Natural killer cell (primary cell): Measurements from ENCODE around the gene SGIP1. TPM values are rescaled to one million over a fixed set of nuclear protein-coding genes. Genes with fewer than 3 reads are reported as not detected.

Experiments
- ATAC-seq, 3 donors: fragments of 150-1000 bp in 2 of 3; fragments of 200-7000 bp in 1 of 3; cut with Tn5 transposase; 1 replicate in 1 of 3; 2 replicates in 2 of 3; pipeline ENCODE4 v1.10.0; 2021; ENCODE audit warnings: mild to moderate bottlenecking in 2 of 3, moderate library complexity in 2 of 3
- DNase-seq, 2 donors: peaks; one replicate each; pipeline versions ENCODE4 v3.0.0 to v3.0.0-alpha.2; 2013 to 2021; ENCODE audit warnings: mixed read lengths in 1 of 2
- H3K27ac ChIP-seq: one replicate; pipeline ENCODE4 v1.5.1; 2013; ENCODE audit warnings: mild to moderate bottlenecking, low read length
- H3K27me3 ChIP-seq: one replicate; pipeline ENCODE4 v1.6.1; 2013; ENCODE audit warnings: low read length; ENCODE audit not compliant: control insufficient read depth, insufficient read depth
- H3K36me3 ChIP-seq: one replicate; pipeline ENCODE4 v1.6.1; 2013; ENCODE audit warnings: low read length; ENCODE audit not compliant: control insufficient read depth, insufficient read depth
- H3K4me1 ChIP-seq: one replicate; pipeline ENCODE4 v1.6.1; 2013; ENCODE audit warnings: low read length; ENCODE audit not compliant: control insufficient read depth, insufficient read depth
- H3K4me3 ChIP-seq: one replicate; pipeline ENCODE4 v1.5.1; 2013; ENCODE audit warnings: low read length
- H3K9me3 ChIP-seq: one replicate; pipeline ENCODE4 v1.6.1; 2013; ENCODE audit warnings: low read length; ENCODE audit not compliant: control insufficient read depth, insufficient read depth
- H3K27ac Mint-ChIP-seq, 2 donors: one replicate each; pipeline ENCODE4 v1.8.0; 2022; ENCODE audit warnings: mild to moderate bottlenecking in 2 of 2, mixed read lengths in 2 of 2, moderate library complexity in 1 of 2
- H3K27me3 Mint-ChIP-seq, 2 donors: one replicate each; pipeline ENCODE4 v1.8.0; 2022; ENCODE audit warnings: low read depth in 2 of 2, mixed read lengths in 2 of 2
- H3K36me3 Mint-ChIP-seq: one replicate; pipeline ENCODE4 v1.8.0; 2022; ENCODE audit warnings: mixed read lengths
- H3K4me1 Mint-ChIP-seq, 2 donors: one replicate each; pipeline ENCODE4 v1.8.0; 2022; ENCODE audit warnings: mixed read lengths in 2 of 2
- H3K4me3 Mint-ChIP-seq: one replicate; pipeline ENCODE4 v1.8.0; 2022; ENCODE audit warnings: mild to moderate bottlenecking, moderate library complexity, mixed read lengths
- H3K9me3 Mint-ChIP-seq, 2 donors: one replicate each; pipeline ENCODE4 v1.8.0; 2022; ENCODE audit warnings: mixed read lengths in 2 of 2
- CTCF ChIP-seq: fragments of 200-600 bp; IDR thresholded peaks from one replicate; pipeline ENCODE4 v1.8.0; 2022; ENCODE audit warnings: antibody characterized with exemption
- WGBS: methylation state at CpG from one replicate; pipeline ENCODE4 v1.1.7; 2013; ENCODE audit warnings: missing lambda C conversion rate; ENCODE audit not compliant: insufficient coverage; 5-methylcytosine and 5-hydroxymethylcytosine counted together
- intact Hi-C: fragments of 100-400 bp; cut with micrococcal nuclease; formaldehyde crosslinking; loops from one replicate; pipeline ENCODE4 v1.14.2; 2022
- total RNA-seq, 4 donors: library from RNA; stranded (reverse); fragments of 120-200 nt in 1 of 4; gene quantifications; one replicate each; pipeline versions ENCODE4 v1.2.3 to v1.2.4, GENCODE V29; 2013 to 2022

SGIP1 gene
- total RNA-seq, 3 donors from 2014 or later (not counting 1 experiment from before 2014, with no cell fraction given): 0.05 TPM; not detected in 2

- H3K27me3 Mint-ChIP-seq: peaks cover 0 to 3% of the 10 kb centered on the region in 2 donors
- intact Hi-C loops: no loop called here
Measured at GRCh38 chr1:66624412-66625060, 90.6 kb downstream of the SGIP1 start.

GRCh38 chr1:66626261-66626660 lies 92.3 kb downstream of the SGIP1 start:
- H3K36me3 Mint-ChIP-seq: no peaks in the 10 kb centered on the region
- intact Hi-C loops: no loop called here

More at GRCh38 chr1:66624412-66625060, 90.6 kb downstream of the SGIP1 start:
- Mint-ChIP-seq H3K4me3 (no peak overlapping the region), H3K36me3 (no peaks in the 10 kb centered on the region), H3K9me3 (peaks cover 0 to 2% of the 10 kb centered on the region in 2 donors), H3K27ac (no peak overlapping the region), H3K4me1 (no peaks in the 10 kb centered on the region)
- Histone ChIP-seq H3K4me3 (no peak overlapping the region), H3K27ac (no peak overlapping the region), H3K9me3 (no peaks in the 10 kb centered on the region), H3K4me1 (no peaks in the 10 kb centered on the region), H3K36me3 (no peaks in the 10 kb centered on the region), H3K27me3 (no peaks in the 10 kb centered on the region)
- no CpG with 5 or more reads among the region's 1 CpG for WGBS
- no peak for ATAC-seq
- DNase-seq: no peak
- no peak for TF ChIP-seq CTCF

GRCh38 chr1:66628926-66629325 lies 95.0 kb downstream of the SGIP1 start:
- Histone ChIP-seq H3K36me3 (no peaks in the 10 kb centered on the region), H3K27me3 (no peaks in the 10 kb centered on the region), H3K27ac (no peak overlapping the region), H3K4me3 (no peak overlapping the region), H3K4me1 (no peaks in the 10 kb centered on the region), H3K9me3 (no peaks in the 10 kb centered on the region)
- TF ChIP-seq CTCF: no peak
- ATAC-seq: no peak
- H3K27ac Mint-ChIP-seq: no peak overlapping the region
- no peaks in the 10 kb centered on the region for H3K36me3 Mint-ChIP-seq
- H3K9me3 Mint-ChIP-seq: peaks cover 2 to 4% of the 10 kb centered on the region in 2 donors
- no peaks in the 10 kb centered on the region for H3K27me3 Mint-ChIP-seq
- no CpG with 5 or more reads among the region's 1 CpG for WGBS
- no peak overlapping the region for H3K4me3 Mint-ChIP-seq
- no peak for DNase-seq
- H3K4me1 Mint-ChIP-seq: no peaks in the 10 kb centered on the region
- intact Hi-C loops: no loop called here

More at GRCh38 chr1:66626261-66626660, 92.3 kb downstream of the SGIP1 start:
- DNase-seq (no peak), ATAC-seq (no peak)
- Mint-ChIP-seq H3K4me1 (no peaks in the 10 kb centered on the region), H3K9me3 (peaks cover 2 to 4% of the 10 kb centered on the region in 2 donors), H3K4me3 (no peak overlapping the region), H3K27ac (no peak overlapping the region), H3K27me3 (peaks cover 0 to under 1% of the 10 kb centered on the region in 2 donors)
- no peaks in the 10 kb centered on the region for H3K36me3 ChIP-seq
- H3K4me1 ChIP-seq: no peaks in the 10 kb centered on the region
- H3K9me3 ChIP-seq: no peaks in the 10 kb centered on the region
- no peaks in the 10 kb centered on the region for H3K27me3 ChIP-seq
- no peak overlapping the region for H3K4me3 ChIP-seq
- H3K27ac ChIP-seq: no peak overlapping the region
- no peak for TF ChIP-seq CTCF

GRCh38 chr1:66633159-66633558 lies 99.2 kb downstream of the SGIP1 start:
- Histone ChIP-seq H3K9me3 (no peaks in the 10 kb centered on the region), H3K4me3 (no peak overlapping the region), H3K27me3 (no peaks in the 10 kb centered on the region), H3K27ac (no peak overlapping the region), H3K4me1 (no peaks in the 10 kb centered on the region), H3K36me3 (no peaks in the 10 kb centered on the region)
- Mint-ChIP-seq H3K36me3 (no peaks in the 10 kb centered on the region), H3K9me3 (peaks cover 0 to 4% of the 10 kb centered on the region in 2 donors), H3K27ac (no peak overlapping the region), H3K27me3 (no peaks in the 10 kb centered on the region), H3K4me3 (no peak overlapping the region), H3K4me1 (no peaks in the 10 kb centered on the region)
- DNase-seq: no peak
- TF ChIP-seq CTCF: no peak
- ATAC-seq: no peak
- no CpG with 5 or more reads among the region's 1 CpG for WGBS
- intact Hi-C loops: no loop called here
